K562 (cell line): ENCODE data around the gene PLAAT4. TPM values are rescaled to one million over a fixed set of nuclear protein-coding genes. Genes with fewer than 3 reads are reported as not detected.

Experiments
- ATF3 ChIP-seq, 2 experiments: fragments of 450-650 bp in 1 of 2; sonication (generic) in 1 of 2; formaldehyde crosslinking in 1 of 2; IDR thresholded peaks in 1 of 2; conservative IDR thresholded peaks in 1 of 2; 2 replicates each; pipeline versions ENCODE4 v1.6.1 to v1.8.1; 2016 to 2023; ENCODE audit warnings: mild to moderate bottlenecking in 2 of 2, moderate library complexity in 2 of 2, inconsistent platforms in 1 of 2, missing genetic modification reagents in 1 of 2
- C11orf30 ChIP-seq: fragments of 450-650 bp; IDR thresholded peaks from 2 replicates; pipeline ENCODE4 v1.6.1; 2016; ENCODE audit warnings: low read depth, mild to moderate bottlenecking
- HNRNPLL ChIP-seq: fragments of 200-400 bp; formaldehyde crosslinking; IDR thresholded peaks from 2 replicates; pipeline ENCODE4 v1.6.1; 2017; ENCODE audit warnings: low read length, low read depth, mild to moderate bottlenecking; ENCODE audit not compliant: poor library complexity, severe bottlenecking
- MAFG ChIP-seq: fragments of 450-650 bp; conservative IDR thresholded peaks from 2 replicates; pipeline ENCODE4 v1.6.1; 2016; ENCODE audit warnings: missing genetic modification characterization, missing compliant biosample characterization
- MECOM ChIP-seq: fragments of 250-450 bp; sonication (Bioruptor Pico); IDR thresholded peaks from 2 replicates; pipeline ENCODE4 v1.8.0; 2022; ENCODE audit warnings: inconsistent platforms
- NCOA2 ChIP-seq, 2 experiments: fragments of 450-650 bp; IDR thresholded peaks; 2 replicates each; pipeline ENCODE4 v1.6.1; 2018; ENCODE audit warnings: mild to moderate bottlenecking in 2 of 2, moderate library complexity in 1 of 2; ENCODE audit not compliant: partially characterized antibody in 2 of 2
- NR4A1 ChIP-seq, 2 experiments: fragments of 250-450 bp in 1 of 2; fragments of 450-650 bp in 1 of 2; sonication (Bioruptor Pico) in 1 of 2; IDR thresholded peaks; 2 replicates each; pipeline versions ENCODE4 v1.4.0 to v1.6.1; 2016 to 2020; ENCODE audit warnings: mild to moderate bottlenecking in 2 of 2, missing compliant biosample characterization in 1 of 2, missing genetic modification characterization in 1 of 2, moderate library complexity in 1 of 2
- TAF7 ChIP-seq: fragments of 450-650 bp; IDR thresholded peaks from 2 replicates; pipeline ENCODE4 v1.6.1; 2016; ENCODE audit warnings: missing genetic modification characterization, missing compliant biosample characterization
- TRIM24 ChIP-seq, 2 experiments: fragments of 450-650 bp; IDR thresholded peaks; 2 replicates each; pipeline ENCODE4 v1.6.1; 2016
- UBTF ChIP-seq, 2 experiments: IDR thresholded peaks; 2 replicates each; pipeline ENCODE4 v1.6.1; 2012; ENCODE audit warnings: improper control_type of control experiment in 2 of 2, low read depth in 2 of 2, low read length in 2 of 2, borderline replicate concordance in 1 of 2
- USF1 ChIP-seq: sonication (generic); formaldehyde crosslinking; IDR thresholded peaks from 2 replicates; pipeline ENCODE4 v1.9.0; 2022; ENCODE audit warnings: mild to moderate bottlenecking, missing genetic modification reagents
- ZBTB17 ChIP-seq: fragments of 450-650 bp; formaldehyde crosslinking; IDR thresholded peaks from 2 replicates; pipeline ENCODE4 v1.4.0; 2020; ENCODE audit warnings: mild to moderate bottlenecking
- polyA plus RNA-seq, 8 experiments: library from polyadenylated mRNA; depleted of rRNA in 4 of 8; stranded (reverse) in 5 of 8; unstranded in 3 of 8; fragments of >200 nt; fragmentation: Nextera tagmentation in 2 of 8; fragmentation: Illumina TruSeq in 1 of 8; extraction: Ambion mirVana in 2 of 8; extraction: Trizol in 1 of 8; gene quantifications; 2 replicates each; pipeline versions ENCODE4 v1.2.1 to v1.2.3, GENCODE V29; 2011 to 2014; ENCODE audit warnings: inconsistent platforms in 1 of 8, missing spikeins in 1 of 8
- total RNA-seq, 7 experiments: library from RNA; depleted of rRNA in 6 of 7; stranded (reverse); fragments of >200 nt in 6 of 7; fragmentation: Illumina TruSeq in 2 of 7; extraction: Trizol in 2 of 7; gene quantifications; 2 replicates each; pipeline versions ENCODE4 v1.2.1 to v1.2.3, GENCODE V29; 2011 to 2021; ENCODE audit warnings: low replicate concordance in 1 of 7

The PLAAT4 gene
- total and polyA plus RNA-seq, 9 of the 15 experiments (the other 6 are each of a cell fraction or from before 2014, with no cell fraction given) = 0.54 to 3.0 (median 1.3) TPM; not detected in 1

GRCh38 chr11:63518548-63518947, 18.1 kb upstream of the PLAAT4 start (continued):
- TF ChIP-seq HNRNPLL (no peak), UBTF (IDR thresholded peaks at IDR 0.05; ENCODE audit: borderline replicate concordance in 1 of 2, low read depth in 2 of 2, low read length in 2 of 2) (no peak), MECOM (CRISPR knock-in tag) (no peak), NR4A1 (CRISPR knock-in tag; IDR thresholded peaks at IDR 0.05) (no peak), NR4A1 (tag; IDR thresholded peaks at IDR 0.05) (no peak), MAFG (tag) (peak; percentile 47; the same call in 1 of the 2 replicates), USF1 (CRISPR knock-in tag) (no peak), ATF3 (IDR thresholded peaks at IDR 0.05) (no peak; the same call in 1 of the 2 replicates), ATF3 (CRISPR knock-in tag; conservative IDR thresholded peaks at IDR 0.05) (no peak), C11orf30 (peak; percentile 79; the same call in 1 of the 2 replicates), NCOA2 (IDR thresholded peaks at IDR 0.05; ENCODE audit: partially characterized antibody in 2 of 2) (no peak), ZBTB17 (CRISPR knock-in tag) (no peak), TAF7 (tag) (no peak), TRIM24 (IDR thresholded peaks at IDR 0.05) (peak in 1 of 2 experiments; percentile 68; a peak in 1 of 4 replicates)
